ENCODE results near the gene HECW1.

DNA sequence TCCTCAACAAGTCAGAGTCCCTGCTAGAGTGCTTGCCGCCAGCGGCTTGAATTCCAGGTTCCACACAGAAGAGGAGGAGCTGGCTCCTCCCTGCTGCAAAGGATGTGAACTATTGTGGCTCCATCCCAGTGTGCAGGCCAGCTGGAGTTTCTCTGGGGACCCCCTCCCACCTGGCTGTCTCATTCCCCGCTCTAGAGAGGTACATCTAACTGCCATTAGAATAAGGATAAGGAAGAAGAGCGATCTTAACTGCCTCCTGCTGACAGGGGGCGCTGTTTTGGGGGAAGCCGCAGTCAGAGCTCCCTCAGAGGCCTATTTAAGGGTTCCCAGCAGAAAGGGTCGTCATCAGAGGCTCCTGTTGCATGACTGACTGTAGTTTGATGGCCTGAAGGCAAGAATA lies 40.8 kb upstream of the HECW1 start:
- TF ChIP-seq, protein P1, sequence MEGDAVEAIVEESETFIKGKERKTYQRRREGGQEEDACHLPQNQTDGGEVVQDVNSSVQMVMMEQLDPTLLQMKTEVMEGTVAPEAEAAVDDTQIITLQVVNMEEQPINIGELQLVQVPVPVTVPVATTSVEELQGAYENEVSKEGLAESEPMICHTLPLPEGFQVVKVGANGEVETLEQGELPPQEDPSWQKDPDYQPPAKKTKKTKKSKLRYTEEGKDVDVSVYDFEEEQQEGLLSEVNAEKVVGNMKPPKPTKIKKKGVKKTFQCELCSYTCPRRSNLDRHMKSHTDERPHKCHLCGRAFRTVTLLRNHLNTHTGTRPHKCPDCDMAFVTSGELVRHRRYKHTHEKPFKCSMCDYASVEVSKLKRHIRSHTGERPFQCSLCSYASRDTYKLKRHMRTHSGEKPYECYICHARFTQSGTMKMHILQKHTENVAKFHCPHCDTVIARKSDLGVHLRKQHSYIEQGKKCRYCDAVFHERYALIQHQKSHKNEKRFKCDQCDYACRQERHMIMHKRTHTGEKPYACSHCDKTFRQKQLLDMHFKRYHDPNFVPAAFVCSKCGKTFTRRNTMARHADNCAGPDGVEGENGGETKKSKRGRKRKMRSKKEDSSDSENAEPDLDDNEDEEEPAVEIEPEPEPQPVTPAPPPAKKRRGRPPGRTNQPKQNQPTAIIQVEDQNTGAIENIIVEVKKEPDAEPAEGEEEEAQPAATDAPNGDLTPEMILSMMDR (conservative IDR thresholded peaks at IDR 0.05 in 1 of 2, IDR thresholded peaks at IDR 0.05 in 1 of 2; ENCODE audit: extremely low read depth in 1 of 2, insufficient read depth in 1 of 2, low read depth in 1 of 2, low read length in 2 of 2): peak; percentile 27 to 35
- no peak for TF ChIP-seq EZH2 (IDR thresholded peaks at IDR 0.05; ENCODE audit: borderline replicate concordance, low read length)

Measured in mammary epithelial cell (primary cell).